ENCODE data around the gene SLC25A15.

Gene SLC25A15

DNA sequence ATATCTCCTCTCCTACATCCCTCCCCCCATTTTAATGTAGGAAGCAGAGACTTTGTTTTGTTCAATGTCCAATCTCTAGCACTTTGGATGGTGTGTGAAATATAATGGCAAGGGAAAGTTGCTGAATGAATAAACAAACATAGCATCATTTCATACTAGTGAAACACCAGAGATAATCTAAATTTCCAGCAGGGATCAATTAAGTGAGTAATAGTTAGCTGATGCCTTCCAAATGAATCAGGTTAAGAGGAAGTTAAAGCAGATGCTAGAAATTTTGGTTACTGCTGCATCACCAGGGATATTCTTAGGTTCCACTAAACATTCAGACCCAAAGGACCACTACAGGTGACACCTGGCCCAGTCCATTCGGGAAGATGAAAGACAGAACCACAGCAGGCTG is 26.6 kb upstream of the SLC25A15 start:
- H3K4me3 Mint-ChIP-seq = no peak overlapping the region
- no peaks in the 10 kb centered on the region for H3K27me3 Mint-ChIP-seq (ENCODE audit: low read depth)
- TF ChIP-seq, protein P1, sequence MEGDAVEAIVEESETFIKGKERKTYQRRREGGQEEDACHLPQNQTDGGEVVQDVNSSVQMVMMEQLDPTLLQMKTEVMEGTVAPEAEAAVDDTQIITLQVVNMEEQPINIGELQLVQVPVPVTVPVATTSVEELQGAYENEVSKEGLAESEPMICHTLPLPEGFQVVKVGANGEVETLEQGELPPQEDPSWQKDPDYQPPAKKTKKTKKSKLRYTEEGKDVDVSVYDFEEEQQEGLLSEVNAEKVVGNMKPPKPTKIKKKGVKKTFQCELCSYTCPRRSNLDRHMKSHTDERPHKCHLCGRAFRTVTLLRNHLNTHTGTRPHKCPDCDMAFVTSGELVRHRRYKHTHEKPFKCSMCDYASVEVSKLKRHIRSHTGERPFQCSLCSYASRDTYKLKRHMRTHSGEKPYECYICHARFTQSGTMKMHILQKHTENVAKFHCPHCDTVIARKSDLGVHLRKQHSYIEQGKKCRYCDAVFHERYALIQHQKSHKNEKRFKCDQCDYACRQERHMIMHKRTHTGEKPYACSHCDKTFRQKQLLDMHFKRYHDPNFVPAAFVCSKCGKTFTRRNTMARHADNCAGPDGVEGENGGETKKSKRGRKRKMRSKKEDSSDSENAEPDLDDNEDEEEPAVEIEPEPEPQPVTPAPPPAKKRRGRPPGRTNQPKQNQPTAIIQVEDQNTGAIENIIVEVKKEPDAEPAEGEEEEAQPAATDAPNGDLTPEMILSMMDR (IDR thresholded peaks at IDR 0.05; ENCODE audit: unreplicated experiment in 3 of 3) = no peak
- peaks cover 24% of the 10 kb centered on the region for H3K36me3 Mint-ChIP-seq (ENCODE audit: low read depth)
- H3K4me1 Mint-ChIP-seq = no peaks in the 10 kb centered on the region
- no peak overlapping the region for H3K27ac Mint-ChIP-seq
- no peaks in the 10 kb centered on the region for H3K9me3 Mint-ChIP-seq

DNA sequence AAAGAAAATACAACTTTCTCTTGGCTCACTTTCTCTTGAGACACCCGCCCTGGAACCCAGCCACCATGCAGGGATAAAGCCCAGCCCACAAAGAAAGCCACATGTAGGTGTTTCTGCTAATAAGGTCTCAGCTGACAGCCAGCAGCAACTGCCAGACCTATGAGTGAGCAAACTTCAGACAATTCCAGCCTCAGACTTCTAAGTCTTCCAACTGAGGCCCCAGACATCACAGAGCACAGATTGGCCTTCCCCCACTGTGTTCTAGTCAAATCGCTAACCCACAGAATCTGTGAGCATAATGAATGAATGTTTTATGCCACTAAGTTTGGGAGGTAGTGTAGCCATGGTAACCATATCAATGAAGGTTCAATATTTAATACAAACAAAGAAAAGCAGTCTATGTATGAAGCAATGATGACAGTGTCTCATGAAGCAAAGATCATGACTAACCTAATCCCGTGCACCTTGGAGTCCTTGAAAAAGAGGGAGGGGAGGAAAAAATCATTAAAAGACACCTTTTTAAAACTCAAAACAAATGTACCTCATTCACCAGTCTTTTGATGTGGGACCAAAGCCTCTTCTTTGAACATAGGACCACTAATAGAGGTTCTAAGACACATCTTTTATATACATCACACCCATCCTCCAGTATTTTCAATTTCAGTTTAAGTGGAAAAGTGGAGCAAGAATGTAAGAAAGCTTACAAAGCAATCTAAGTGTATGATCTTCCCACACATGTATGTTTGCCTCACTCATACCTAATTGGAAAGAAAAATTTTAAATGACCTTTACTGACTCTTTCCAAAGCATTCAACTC is 24.6 kb upstream of the SLC25A15 start:
- H3K4me1 Mint-ChIP-seq = peaks cover 4% of the 10 kb centered on the region
- H3K27me3 Mint-ChIP-seq (ENCODE audit: low read depth) = no peaks in the 10 kb centered on the region
- H3K9me3 Mint-ChIP-seq = no peaks in the 10 kb centered on the region
- TF ChIP-seq, protein P1 (IDR thresholded peaks at IDR 0.05; ENCODE audit: unreplicated experiment in 3 of 3) = no peak
- H3K27ac Mint-ChIP-seq = no peak overlapping the region
- peaks cover 10% of the 10 kb centered on the region for H3K36me3 Mint-ChIP-seq (ENCODE audit: low read depth)
- H3K4me3 Mint-ChIP-seq = no peak overlapping the region

DNA sequence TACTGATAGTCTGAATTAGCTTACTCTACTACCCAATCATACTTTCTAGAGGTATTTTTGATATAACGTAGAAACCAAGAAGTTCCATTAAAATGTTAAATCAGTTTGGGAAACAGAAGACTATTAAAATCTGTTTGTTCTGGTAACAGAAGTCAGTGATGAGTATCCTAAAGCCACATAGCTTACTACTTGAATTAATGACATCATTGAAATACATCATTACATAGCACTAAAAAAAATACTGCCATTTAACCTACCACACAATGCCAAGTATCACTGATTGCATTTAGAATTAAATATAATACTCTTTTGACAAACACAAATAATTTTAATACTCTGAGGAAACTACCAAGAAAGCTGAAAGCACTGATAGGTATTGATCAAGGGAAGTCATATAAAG is 23.8 kb upstream of the SLC25A15 start:
- Mint-ChIP-seq H3K9me3 (no peaks in the 10 kb centered on the region), H3K4me3 (no peak overlapping the region), H3K27ac (no peak overlapping the region), H3K4me1 (peaks cover 11% of the 10 kb centered on the region), H3K27me3 (ENCODE audit: low read depth) (no peaks in the 10 kb centered on the region), H3K36me3 (ENCODE audit: low read depth) (peaks cover 6% of the 10 kb centered on the region)
- TF ChIP-seq, protein P1 (IDR thresholded peaks at IDR 0.05; ENCODE audit: unreplicated experiment in 3 of 3) = no peak

DNA sequence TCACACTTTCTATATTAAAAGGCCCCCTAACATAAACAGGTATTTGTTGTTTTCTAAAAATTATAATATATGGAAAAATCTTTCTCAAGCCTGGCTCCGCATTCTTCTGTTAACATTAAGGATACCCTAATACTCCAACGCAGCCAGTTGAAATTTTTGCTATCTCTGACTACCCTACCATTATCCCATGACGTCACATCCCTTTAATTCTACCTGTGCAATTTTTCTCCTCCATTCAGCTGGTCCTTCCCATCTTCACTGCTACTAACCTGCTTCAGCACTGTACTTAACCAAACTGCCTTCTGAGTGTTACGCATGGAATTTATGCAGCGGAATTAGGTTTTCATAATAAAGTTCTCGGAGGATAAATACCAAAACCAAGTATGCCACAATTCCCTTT is 19.4 kb upstream of the SLC25A15 start:
- TF ChIP-seq, protein P1 (IDR thresholded peaks at IDR 0.05; ENCODE audit: unreplicated experiment in 3 of 3) = no peak
- Mint-ChIP-seq H3K4me1 (peaks cover 11% of the 10 kb centered on the region), H3K27ac (peak overlapping the region in 2 of 3 experiments; percentile 93 to 99), H3K27me3 (ENCODE audit: low read depth) (no peaks in the 10 kb centered on the region), H3K9me3 (no peaks in the 10 kb centered on the region), H3K36me3 (ENCODE audit: low read depth) (no peaks in the 10 kb centered on the region), H3K4me3 (peak overlapping the region; percentile 92 to 99 (median 97))

DNA sequence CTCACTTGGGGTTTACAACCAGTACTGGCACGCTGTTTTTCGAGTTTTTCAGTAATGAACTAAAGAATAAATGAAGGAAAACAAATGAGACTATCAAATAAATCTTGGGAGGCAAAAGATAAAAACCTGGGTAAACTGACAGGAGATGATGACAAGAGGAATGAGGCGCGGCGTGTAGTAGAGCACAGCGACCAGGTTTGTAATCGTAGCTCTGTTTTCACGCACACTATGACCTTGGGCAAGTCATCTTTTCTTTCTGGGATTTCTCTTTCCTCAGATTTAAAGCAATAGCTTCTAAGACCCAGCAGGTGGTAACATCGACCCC is 18.8 kb upstream of the SLC25A15 start:
- no peaks in the 10 kb centered on the region for H3K36me3 Mint-ChIP-seq (ENCODE audit: low read depth)
- no peaks in the 10 kb centered on the region for H3K9me3 Mint-ChIP-seq
- peaks cover 11% of the 10 kb centered on the region for H3K4me1 Mint-ChIP-seq
- TF ChIP-seq, protein P1 (IDR thresholded peaks at IDR 0.05; ENCODE audit: unreplicated experiment in 3 of 3) = no peak
- H3K27ac Mint-ChIP-seq = peak overlapping the region; percentile 93 to 99 (median 96)
- H3K4me3 Mint-ChIP-seq = peak overlapping the region; percentile 92 to 99 (median 97)
- H3K27me3 Mint-ChIP-seq (ENCODE audit: low read depth) = no peaks in the 10 kb centered on the region

Data from nephron (organoid).